H1 (cell line): ENCODE data around the gene MAFG. TPM values are rescaled to one million over a fixed set of nuclear protein-coding genes. Genes with fewer than 3 reads are reported as not detected.

ENCODE experiments used
- EZH2 ChIP-seq: fragments of 200-600 bp; sonication (generic); IDR thresholded peaks from 2 replicates; pipeline ENCODE4 v1.7.1; 2012; ENCODE audit warnings: low read depth, mild to moderate bottlenecking, moderate library complexity, low read length, inconsistent platforms; ENCODE audit not compliant: severe bottlenecking
- HDAC6 ChIP-seq: IDR thresholded peaks from one replicate; pipeline ENCODE4 v1.7.1; 2012; ENCODE audit warnings: low read depth, mild to moderate bottlenecking, inconsistent platforms, low read length, moderate library complexity
- PHF8 ChIP-seq: fragments of 200-600 bp; sonication (generic); conservative IDR thresholded peaks from 2 replicates; pipeline ENCODE4 v1.7.1; 2012; ENCODE audit warnings: low read depth, mild to moderate bottlenecking, inconsistent platforms, low read length, moderate library complexity
- RAD21 ChIP-seq, 2 experiments: IDR thresholded peaks in 1 of 2; conservative IDR thresholded peaks in 1 of 2; 2 replicates each; pipeline ENCODE4 v1.6.1; 2011; ENCODE audit warnings: low read depth in 2 of 2, low read length in 2 of 2, improper control_type of control experiment in 1 of 2, inconsistent platforms in 1 of 2, mild to moderate bottlenecking in 1 of 2, moderate library complexity in 1 of 2
- RBBP5 ChIP-seq: IDR thresholded peaks from 2 replicates; pipeline ENCODE4 v1.7.1; 2012; ENCODE audit warnings: low read depth, mild to moderate bottlenecking, inconsistent platforms, low read length, moderate library complexity, borderline replicate concordance
- TAF7 ChIP-seq: optimal IDR thresholded peaks from 2 replicates; pipeline ENCODE3; 2011; ENCODE audit warnings: low read depth, mild to moderate bottlenecking, inconsistent platforms, low read length, moderate library complexity, borderline replicate concordance
- TCF12 ChIP-seq: IDR thresholded peaks from 2 replicates; pipeline ENCODE4 v1.6.1; 2011; ENCODE audit warnings: low read depth, mild to moderate bottlenecking, low read length
- polyA plus RNA-seq, 7 experiments: library from polyadenylated mRNA; depleted of rRNA in 3 of 7; stranded (reverse) in 5 of 7; unstranded in 2 of 7; fragments of >200 nt in 5 of 7; fragments of 200-250 nt in 2 of 7; gene quantifications; 1 replicate in 5 of 7; 2 replicates in 1 of 7; 4 replicates in 1 of 7; pipeline versions ENCODE4 v1.2.1 to v1.2.3, GENCODE V29; 2011 to 2013; ENCODE audit warnings: missing spikeins in 2 of 7, mixed read lengths in 2 of 7
- total RNA-seq: library from RNA; stranded (reverse); fragmentation: NEBNext Ultra II Directional; extraction: Animal tissue kit (Norgen Biotek cat#: 25700); gene quantifications from 2 replicates; pipeline ENCODE4 v1.2.1, GENCODE V29; 2021

MAFG gene
- total and polyA plus RNA-seq, 2 of the 8 experiments (the other 6 are each of a cell fraction or from before 2014, with no cell fraction given) = 25.5 to 26.9 TPM

GRCh38 chr17:81961087-81961511, 33.6 kb upstream of the MAFG start, which contains the start of gene NOTUM (continued):
- peak in 1 of 2 experiments; percentile 29; a peak in 2 of 4 replicates for TF ChIP-seq RAD21 (IDR thresholded peaks at IDR 0.05 in 1 of 2, conservative IDR thresholded peaks at IDR 0.05 in 1 of 2; ENCODE audit: low read depth in 2 of 2, low read length in 2 of 2)
- TF ChIP-seq RBBP5 = no peak
- no peak for TF ChIP-seq TAF7
- no peak for TF ChIP-seq HDAC6
- no peak for TF ChIP-seq PHF8
- TF ChIP-seq EZH2 = no peak
- TF ChIP-seq TCF12 = no peak
